SK-N-DZ (cell line): ENCODE data around the gene NR6A1.

Experiments used
- DNase-seq: peaks from one replicate; pipeline ENCODE4 v3.0.0-alpha.2; 2015; ENCODE audit warnings: low spot score
- small RNA-seq, 2 experiments: library from RNA; depleted of rRNA; stranded (forward); fragments of <200 nt; gene quantifications; one replicate each; pipeline ENCODE3, GENCODE V24; 2014

NR6A1 gene

GRCh38 chr9:124475158-124475867 lies 295.8 kb downstream of the NR6A1 start:
- DNase-seq: no peak

- DNase-seq: no peak
Measured at GRCh38 chr9:124474151-124474550, 297.0 kb downstream of the NR6A1 start.

- DNase-seq: no peak
Measured at GRCh38 chr9:124473310-124473709, 297.8 kb downstream of the NR6A1 start.

GRCh38 chr9:124472770-124473169 lies 298.3 kb downstream of the NR6A1 start:
- no peak for DNase-seq

- no peak for DNase-seq
Measured at GRCh38 chr9:124471761-124472160, 299.4 kb downstream of the NR6A1 start.

- no peak for DNase-seq
Measured at GRCh38 chr9:124470726-124471125, 300.4 kb downstream of the NR6A1 start.

GRCh38 chr9:124470306-124470705 lies 300.8 kb downstream of the NR6A1 start:
- DNase-seq: no peak

- no peak for DNase-seq
Measured at GRCh38 chr9:124469011-124469832, 301.9 kb downstream of the NR6A1 start.

GRCh38 chr9:124468061-124468740 lies 302.9 kb downstream of the NR6A1 start:
- DNase-seq: no peak

GRCh38 chr9:124467410-124468060 lies 303.6 kb downstream of the NR6A1 start:
- DNase-seq: no peak

Small RNA genes lying within 50 kb of the gene (small RNA-seq; reads per million reads assigned to genes)
- 15.9 to 81.0 reads per million in 2 experiments for gene MIR181A2
- gene MIR181B2: 11.5 to 151 reads per million in 2 experiments
- 0 reads per million in 2 experiments for gene RN7SL302P
